Heart left ventricle (tissue), 13 donors: ENCODE data around the gene PSG1.

Source experiments
- CTCF ChIP-seq, 12 donors: fragments of 200-600 bp; sonication (generic) in 4 of 12; IDR thresholded peaks; one replicate each; pipeline versions ENCODE4 v1.5.0 to v1.8.0; 2018 to 2022; ENCODE audit warnings: antibody characterized with exemption in 12 of 12, mild to moderate bottlenecking in 5 of 12
- POLR2A ChIP-seq, 2 donors: fragments of 450-650 bp; IDR thresholded peaks; one replicate each; pipeline ENCODE4 v1.6.1; 2017; ENCODE audit warnings: antibody characterized with exemption in 2 of 2, mild to moderate bottlenecking in 2 of 2, moderate library complexity in 2 of 2
- donor health status: ischemic (EF 13 %, LVEDD 7.1; RV severe dilation, severe dysfunction).
- donor health status: DM: no; HTN: yes; CAD: no.
- donor health status: DM: no; HTN: no; CAD: no.
- donor health status: ischemic (EF 25% LVEDD 6.9; RV normal size, moderate dysfunction).
- donor health status: ischemic (EF 25% LVEDD 5.7; RV mildly dilated, moderate dysfunction).
- donor health status: ischemic (EF 35%, LVEDD 5.7; RV mildly dilated, moderate dysfunction).
- donor health status: nonischemic (EF 11% LVEDD 7.7; RV severe dilation, severe dysfunction).
- donor health status: DM: yes; HTN: yes; CAD: no.
- donor health status: PGD.
- donor health status: ischemic (EF 29% LVEDD 5.4; RV normal size, mild dysfunction).
- donor health status: nonischemic (EF 23%, LVEDD 6.1; RV moderate dilation, normal function).

DNA sequence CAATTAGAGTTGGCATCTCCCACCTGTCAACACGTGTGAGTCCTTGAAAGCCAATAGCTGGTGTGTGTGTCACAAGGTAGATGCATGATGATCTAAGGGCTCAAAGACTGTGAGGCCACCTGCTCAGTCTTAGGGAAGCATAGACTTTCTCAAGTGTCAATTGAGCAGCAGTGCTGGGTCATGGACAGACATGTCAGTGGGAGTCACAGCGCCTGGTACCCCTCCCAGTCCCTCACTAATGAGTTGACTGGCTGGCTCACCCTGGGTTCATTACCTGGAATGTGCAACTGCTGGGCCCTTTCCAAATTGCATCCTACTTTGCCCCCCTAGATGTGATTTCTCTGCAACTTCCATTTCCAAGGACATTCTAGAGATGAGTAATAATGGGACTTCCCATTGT, 47.3 kb upstream of the PSG1 start:
- TF ChIP-seq POLR2A (IDR thresholded peaks at IDR 0.05) (no peak), CTCF (IDR thresholded peaks at IDR 0.05) (no peak)
